ENCODE results near the gene CTNNBL1.

CTNNBL1 gene

DNA sequence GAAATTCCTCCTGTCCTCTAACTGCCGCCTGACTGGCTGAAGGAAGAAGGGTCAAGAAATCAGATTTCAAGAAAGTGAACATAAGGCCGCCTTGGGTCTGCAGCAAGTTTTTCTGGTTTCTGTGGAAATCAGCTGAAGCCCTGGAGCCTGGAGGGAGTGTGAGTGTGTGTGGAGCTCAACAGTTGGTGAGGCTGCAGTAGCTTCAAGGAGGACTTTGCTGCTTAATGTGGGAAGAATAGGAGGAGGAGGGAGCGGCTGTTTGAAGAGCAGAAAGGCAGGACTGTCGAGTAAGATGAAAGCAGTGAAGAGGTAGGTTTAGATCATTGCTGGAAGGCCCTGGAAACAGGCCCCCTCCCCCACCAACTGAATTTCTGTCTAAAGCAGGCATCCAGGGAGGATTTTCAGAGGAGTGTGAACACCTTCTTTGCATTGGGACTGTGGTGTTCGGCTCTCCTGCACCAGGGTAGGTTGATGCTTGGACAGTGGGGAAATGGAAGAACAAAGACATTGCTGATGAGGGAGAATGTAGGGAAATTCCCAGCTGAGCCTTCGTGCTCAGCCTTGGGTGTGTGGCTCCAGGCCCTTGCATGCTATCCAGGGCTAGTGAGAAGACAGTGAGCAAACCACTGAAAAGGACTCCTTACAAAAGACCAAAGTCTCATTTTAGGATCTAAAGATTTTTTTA, 129.6 kb downstream of the CTNNBL1 start:
- TF ChIP-seq, protein P1, sequence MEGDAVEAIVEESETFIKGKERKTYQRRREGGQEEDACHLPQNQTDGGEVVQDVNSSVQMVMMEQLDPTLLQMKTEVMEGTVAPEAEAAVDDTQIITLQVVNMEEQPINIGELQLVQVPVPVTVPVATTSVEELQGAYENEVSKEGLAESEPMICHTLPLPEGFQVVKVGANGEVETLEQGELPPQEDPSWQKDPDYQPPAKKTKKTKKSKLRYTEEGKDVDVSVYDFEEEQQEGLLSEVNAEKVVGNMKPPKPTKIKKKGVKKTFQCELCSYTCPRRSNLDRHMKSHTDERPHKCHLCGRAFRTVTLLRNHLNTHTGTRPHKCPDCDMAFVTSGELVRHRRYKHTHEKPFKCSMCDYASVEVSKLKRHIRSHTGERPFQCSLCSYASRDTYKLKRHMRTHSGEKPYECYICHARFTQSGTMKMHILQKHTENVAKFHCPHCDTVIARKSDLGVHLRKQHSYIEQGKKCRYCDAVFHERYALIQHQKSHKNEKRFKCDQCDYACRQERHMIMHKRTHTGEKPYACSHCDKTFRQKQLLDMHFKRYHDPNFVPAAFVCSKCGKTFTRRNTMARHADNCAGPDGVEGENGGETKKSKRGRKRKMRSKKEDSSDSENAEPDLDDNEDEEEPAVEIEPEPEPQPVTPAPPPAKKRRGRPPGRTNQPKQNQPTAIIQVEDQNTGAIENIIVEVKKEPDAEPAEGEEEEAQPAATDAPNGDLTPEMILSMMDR (IDR thresholded peaks at IDR 0.05; ENCODE audit: low read depth, low read length), result no peak
- H3K4me3 ChIP-seq (ENCODE audit: low read depth, low read length), result no peak overlapping the region

DNA sequence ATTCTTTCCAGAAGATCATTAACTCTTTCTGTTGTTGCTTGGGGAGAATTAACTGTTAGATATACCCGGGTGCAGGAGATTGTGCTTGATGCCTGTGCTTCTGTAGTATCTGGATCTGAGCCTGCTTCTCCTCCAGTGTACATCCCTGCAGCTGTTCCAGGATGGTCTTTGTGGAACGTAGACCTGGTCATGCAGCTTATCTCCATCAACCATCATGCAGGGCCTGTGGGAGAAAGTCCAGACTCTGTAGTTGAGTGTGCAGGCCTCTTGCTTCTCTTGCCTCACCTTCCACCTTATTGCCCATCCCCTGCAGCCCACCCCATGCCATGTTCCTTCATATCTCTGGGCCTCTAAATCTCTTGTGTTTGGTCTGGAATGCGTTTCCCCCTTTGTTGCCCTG, 133.8 kb downstream of the CTNNBL1 start:
- TF ChIP-seq, protein P1 (IDR thresholded peaks at IDR 0.05; ENCODE audit: low read depth, low read length), result no peak

DNA sequence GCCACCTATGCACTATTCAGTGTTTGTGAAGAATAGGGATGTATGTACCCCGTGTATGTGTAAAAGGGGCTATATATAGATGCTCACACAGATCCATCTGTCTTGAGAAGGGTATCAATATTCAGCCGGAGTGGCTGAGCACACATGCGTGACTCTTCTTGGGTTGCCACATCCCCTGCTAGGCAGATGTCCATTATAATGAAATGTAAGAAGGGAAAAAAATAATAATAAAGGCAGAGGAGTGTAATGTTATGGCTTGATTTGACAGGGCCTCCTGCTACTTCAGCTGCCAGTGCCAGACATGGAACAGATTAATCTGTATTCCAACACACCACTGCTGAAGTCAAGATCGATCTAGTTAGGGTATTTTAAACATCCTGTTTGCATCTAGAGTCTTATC, 134.9 kb downstream of the CTNNBL1 start:
- TF ChIP-seq, protein P1 (IDR thresholded peaks at IDR 0.05; ENCODE audit: low read depth, low read length), result no peak

More for the DNA sequence above, 133.8 kb downstream of the CTNNBL1 start:
- no peak overlapping the region for H3K4me3 ChIP-seq (ENCODE audit: low read depth, low read length)

GRCh38 chr20:37829128-37829527, 135.3 kb downstream of the CTNNBL1 start:
- TF ChIP-seq, protein P1 (IDR thresholded peaks at IDR 0.05; ENCODE audit: low read depth, low read length), result no peak
- H3K4me3 ChIP-seq (ENCODE audit: low read depth, low read length), result no peak overlapping the region

More for the DNA sequence above, 134.9 kb downstream of the CTNNBL1 start:
- H3K4me3 ChIP-seq (ENCODE audit: low read depth, low read length), result no peak overlapping the region

GRCh38 chr20:37833221-37833896, 139.5 kb downstream of the CTNNBL1 start:
- TF ChIP-seq, protein P1 (IDR thresholded peaks at IDR 0.05; ENCODE audit: low read depth, low read length), result no peak
- H3K4me3 ChIP-seq (ENCODE audit: low read depth, low read length), result no peak overlapping the region

GRCh38 chr20:37836926-37837325, 143.1 kb downstream of the CTNNBL1 start:
- H3K4me3 ChIP-seq (ENCODE audit: low read depth, low read length), result no peak overlapping the region
- TF ChIP-seq, protein P1 (IDR thresholded peaks at IDR 0.05; ENCODE audit: low read depth, low read length), result no peak

DNA sequence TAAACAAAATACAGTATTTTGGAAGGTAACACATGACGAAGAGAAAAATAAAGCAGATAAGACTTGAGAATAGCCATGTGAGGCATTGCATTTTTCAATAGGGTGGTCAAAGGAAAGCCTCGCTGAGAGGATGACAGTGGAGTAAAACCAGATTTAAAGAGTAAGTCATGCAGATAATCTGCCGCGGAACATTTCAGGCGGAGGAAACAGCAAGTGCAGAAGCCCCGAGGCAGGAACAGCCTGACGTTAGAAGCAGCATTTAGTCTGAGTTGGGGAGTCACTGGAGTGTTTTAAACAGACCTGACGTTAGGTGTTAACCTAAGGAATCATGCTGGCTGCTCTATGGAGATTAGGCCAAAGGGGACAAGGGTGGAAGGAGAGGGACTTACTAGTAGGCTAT, 144.1 kb downstream of the CTNNBL1 start:
- TF ChIP-seq, protein P1 (IDR thresholded peaks at IDR 0.05; ENCODE audit: low read depth, low read length), result no peak
- no peak overlapping the region for H3K4me3 ChIP-seq (ENCODE audit: low read depth, low read length)

All from WI38 (cell line).